Glomerular visceral epithelial cell (primary cell): ENCODE measurements around the gene ARL10.

Source experiments
- DNase-seq: peaks from one replicate; pipeline ENCODE4 v3.0.0-alpha.2; 2016; ENCODE audit errors: extremely low spot score

The ARL10 gene

DNA sequence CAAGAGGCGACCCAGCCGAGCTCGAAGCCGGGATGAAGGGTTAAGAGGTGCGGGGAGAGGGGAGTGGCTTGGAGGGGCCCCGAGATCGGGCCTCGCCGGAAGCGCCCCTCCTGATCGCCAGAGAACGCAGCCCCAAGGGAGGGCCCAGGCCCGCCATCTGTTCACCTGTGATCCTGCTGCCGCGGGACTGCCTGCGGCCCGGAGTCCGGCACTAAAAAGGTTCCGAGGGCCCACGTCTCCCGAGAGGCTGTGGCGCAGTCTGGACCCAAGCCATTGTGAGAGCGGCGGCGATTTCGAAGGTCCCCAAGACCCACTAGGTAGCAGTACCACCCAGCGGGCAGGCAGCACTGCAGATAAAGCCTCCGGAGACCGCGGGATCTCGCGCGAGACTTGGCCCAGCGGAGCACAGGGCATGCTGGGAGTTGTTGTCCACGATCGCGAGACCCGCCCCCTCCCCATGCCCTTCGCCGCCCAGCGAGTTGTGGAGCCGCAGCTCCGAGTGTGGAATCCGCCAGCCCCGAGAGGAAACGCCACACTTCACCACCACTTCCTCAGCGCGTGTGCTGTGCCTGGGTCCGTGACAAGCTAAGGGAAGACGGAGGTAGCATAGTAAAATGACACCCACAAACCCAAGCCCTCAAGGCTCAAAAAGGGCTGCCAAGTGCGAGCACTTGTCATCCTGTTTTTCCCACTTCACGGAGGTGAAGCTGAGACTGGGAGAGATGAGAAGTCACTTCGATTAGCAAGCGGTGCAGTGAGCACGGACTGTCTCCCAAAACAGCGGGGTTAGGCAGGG is 3.7 kb upstream of the ARL10 start, which contains the start of gene KIAA1191:
Gene KIAA1191 (minus strand): TSS at position 328 of the 796 bp plus-strand sequence. CDS start 2,256 bp downstream, outside the sequence.
- peak; percentile 92 for DNase-seq

DNA sequence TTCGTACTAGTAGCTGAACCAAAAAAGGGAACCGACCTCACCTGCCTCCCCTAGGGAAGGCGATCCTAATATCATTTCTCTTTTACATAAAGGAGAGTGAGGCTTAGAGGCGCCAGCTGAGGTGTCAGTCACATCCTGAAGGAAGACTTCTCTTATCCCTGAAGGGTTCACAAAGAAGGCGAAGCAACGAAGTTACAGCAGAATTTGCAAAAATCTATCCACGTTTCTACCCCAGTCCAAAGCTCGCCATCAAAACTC is 3.1 kb upstream of the ARL10 start:
- DNase-seq = no peak

DNA sequence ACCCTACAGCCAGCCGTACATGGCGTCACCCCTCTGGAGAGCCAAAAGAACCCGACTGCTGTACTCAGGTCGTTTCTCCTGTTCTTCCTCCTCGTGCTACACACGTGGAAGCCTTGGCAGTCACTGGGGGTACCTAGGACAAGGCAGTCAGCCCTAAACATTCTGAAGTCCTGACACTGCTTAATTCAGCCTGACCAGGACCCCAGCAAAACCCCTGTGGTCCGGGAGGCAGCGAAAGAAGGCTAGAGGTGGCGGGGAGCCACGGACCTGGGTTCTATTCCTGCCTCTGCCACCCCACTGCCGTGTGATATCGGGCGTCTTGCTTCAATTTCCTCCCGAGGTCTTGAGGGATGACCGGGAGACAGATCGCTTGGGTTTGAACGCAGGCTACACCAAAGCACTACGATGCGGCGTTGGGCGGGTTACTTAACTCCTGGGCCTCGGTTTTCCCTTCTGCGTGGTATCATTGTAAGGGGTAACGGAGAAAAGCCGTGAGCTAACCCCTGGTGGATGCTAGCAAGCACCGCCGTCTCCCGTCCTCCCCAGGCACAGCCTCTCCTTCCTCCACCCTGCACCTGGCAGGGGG is 429 bp upstream of the ARL10 start:
- DNase-seq = no peak

DNA sequence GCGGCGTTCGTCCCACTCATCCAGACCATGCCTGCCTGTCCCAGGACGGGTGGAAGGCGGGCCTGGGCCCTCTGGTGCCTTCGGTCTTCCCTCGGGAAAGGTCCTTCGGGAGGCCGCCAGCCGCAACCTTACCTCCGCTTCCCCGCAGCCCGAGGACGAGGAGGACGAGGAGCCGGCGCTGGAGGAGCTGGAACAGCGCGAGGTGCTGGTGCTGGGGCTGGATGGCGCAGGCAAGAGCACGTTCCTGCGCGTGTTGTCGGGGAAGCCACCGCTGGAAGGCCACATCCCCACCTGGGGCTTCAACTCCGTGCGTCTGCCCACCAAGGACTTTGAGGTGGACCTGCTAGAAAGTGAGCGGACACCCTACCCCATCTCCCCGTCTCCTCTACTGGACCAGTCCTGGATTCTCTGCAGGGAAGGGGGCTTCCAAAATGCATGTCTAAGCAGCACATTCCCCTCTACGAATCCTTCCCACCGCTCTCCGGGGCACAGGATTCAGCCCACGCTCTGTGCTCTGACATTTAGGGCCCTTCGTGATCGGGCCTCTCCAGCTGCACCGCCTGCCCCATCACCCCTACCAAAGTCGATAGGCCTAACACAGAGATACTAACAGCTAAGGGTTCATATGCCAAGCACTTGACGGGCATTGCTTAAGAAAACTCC is 1.1 kb downstream of the ARL10 start:
- DNase-seq = no peak

DNA sequence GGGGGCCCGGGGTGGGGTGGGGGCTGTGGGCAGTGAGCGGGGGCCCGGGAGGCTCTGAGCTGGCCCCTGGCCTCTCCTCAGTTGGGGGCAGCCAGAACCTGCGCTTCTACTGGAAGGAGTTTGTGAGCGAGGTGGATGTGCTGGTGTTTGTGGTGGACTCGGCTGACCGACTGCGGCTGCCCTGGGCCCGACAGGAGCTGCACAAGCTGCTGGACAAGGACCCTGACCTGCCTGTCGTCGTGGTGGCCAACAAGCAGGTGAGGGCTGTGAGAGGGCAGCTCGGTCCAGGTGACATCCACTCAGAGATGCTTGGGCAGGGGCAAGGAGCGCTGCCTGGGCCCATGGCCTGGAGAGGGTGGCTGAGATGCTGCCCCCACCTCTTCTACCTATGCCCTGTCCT is 3.4 kb downstream of the ARL10 start:
- no peak for DNase-seq

DNA sequence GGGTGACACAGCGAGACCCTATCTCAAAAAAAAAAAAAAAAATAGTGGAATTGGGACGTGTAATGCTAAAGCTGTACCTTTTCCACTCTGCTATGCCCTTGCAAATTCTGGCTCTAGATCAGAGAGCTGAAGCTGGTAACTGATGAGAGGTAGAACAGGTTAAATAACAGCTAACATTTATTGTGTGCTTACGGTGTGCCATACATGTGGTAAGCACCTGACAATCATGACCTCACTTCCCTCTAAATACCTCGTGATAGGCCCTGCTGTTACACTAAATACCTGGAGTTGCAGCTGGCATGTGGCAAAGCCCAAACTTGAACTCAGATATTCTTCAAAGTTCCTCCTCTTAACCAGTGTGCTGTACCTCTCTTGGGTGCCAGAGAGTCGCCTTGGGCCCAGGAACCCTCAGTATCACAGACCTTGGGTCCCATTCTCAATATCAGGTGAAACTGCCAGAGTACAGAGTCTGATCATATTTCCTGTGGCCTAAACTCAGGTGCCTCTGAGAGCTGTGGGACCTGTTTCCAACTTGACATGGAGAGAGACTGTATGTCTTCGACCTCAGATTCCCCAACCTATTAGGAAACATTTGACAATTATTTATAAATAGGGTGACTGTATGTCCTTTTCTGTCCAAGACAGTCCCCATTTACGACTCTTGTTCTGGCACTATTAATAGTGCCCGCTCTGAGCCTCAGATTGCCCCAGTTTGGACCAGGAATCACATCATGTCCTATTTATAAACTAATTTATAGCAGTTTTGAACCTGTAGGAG is 4.8 kb downstream of the ARL10 start:
- DNase-seq = no peak

DNA sequence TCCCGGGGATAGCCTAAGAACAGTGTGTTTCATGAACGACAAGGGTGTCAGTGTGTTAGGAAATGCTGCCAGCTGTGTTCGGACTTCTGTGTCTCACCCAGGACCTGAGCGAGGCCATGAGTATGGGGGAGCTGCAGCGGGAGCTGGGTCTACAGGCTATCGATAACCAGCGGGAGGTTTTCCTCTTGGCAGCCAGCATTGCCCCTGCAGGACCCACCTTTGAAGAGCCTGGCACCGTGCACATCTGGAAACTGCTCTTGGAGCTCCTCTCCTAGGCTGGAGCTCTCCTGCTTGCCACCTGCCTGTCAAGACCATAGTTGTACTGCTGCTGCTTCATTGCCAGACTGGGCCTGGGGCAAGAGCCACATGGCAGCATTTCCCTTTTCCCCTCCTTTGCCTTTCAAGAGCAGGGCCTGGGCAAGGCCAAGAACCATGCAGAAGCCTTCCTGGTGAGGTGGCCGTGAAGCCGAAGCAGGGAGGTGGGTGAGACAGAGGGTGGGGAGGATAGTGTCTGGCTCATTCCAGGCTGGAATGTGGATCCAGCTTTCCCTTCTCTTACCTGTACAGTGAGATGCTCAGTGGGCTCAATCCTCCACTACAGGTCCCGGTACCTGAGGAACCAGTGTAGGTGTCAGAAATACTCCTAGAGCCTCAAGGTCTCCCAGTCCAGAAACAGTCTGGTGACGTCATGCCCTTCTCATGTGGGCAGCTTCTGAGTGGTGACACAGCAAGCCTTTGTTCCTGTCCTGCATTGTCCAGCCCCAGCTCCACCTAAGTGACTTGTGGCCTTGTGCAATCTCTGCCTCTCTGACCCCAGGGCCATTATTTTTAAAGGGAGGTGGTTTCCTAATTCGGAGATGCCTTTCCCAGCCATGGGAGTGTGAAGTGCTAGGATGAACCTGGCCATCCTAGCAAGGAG is 6.6 kb downstream of the ARL10 start:
- DNase-seq = no peak

DNA sequence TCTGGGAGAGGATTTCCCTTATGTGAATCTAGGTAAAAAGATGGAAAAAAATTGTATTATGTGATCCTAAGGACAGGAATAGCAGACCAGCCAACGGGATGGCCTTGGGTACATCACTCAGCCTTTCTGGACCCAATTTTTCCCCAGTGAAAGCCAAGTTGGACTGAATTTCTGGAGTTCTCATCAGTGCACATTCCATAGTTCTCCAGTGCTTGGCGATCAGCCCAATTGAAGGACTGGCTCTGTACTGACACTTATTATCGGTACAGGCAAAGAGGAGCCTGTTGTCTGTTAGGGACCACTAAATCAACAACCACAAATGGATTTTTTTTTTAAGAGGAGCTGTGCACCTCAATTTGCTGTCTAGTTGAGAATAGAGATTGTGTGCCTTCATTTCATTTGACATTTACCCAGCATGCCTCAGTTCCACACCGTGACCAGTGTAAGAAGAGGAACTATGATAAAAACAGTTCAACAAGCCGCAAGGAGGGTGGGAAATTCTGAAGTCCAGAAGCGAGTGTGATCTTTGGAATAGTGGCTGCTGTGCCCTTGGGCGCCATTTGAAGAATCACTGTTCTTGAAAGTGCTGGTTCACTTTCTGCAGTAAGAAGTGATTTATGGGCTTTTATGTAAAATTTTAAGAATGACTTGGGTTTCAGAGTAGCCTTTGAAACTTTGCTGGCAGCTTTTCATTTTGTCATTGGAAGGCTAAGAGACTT is 8.0 kb downstream of the ARL10 start:
- DNase-seq = no peak

DNA sequence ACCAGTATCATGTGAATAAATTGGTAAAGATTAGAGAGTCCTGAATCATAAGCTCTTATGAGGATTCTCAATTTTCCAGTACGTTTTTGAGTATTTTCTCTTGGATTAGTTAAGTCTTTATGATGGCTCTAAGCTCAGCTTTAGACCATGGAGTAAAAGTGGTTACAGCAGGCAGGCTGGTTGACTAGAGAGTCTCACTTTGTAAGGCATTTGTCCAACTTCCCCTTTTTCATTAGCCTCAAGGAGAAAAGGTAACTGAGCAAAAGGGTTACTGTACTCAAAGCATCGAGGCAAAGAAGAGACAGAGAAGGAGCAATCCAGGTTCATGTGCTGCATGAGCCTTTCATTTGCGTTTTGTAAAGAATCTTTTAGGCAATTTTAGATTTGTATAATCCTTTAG is 14.6 kb downstream of the ARL10 start:
- no peak for DNase-seq

DNA sequence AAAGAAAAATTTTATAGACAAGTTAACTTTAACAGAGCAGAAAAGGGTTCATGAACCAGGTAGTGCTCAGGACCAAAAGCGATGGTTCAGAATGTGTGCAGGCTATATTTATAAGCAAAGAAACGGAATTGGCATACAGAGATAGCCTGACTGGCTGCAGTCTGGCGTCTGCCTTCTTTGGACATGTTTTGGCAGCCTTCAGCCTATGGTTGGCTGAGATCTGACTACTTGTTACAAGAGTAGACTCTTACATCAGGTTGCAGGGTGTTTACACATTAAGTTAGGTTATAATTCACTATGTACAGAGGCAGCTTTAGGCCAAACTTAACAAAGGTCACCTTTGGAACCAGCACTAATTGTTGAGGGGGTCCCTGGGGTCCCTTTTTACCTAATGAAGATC is 16.1 kb downstream of the ARL10 start:
- no peak for DNase-seq

DNA sequence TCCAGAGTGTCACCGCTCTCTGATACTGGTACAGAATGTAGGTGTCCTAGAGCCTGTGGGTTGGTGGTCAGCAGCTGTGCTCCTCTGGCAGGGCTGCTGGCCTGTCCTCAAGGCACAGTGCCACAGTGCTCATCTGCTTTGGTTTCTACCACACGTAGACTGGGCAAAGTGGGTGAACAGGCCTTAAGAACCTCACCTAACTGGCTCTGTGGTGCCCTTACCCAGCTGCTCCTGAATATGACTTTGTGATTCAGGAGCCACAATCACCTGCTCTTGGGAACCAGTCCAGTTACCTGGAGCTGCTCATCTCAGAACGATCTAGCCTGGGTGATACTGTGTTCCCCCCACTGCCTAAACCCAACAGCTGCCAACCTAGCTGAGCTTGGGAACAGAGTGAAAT is 16.7 kb downstream of the ARL10 start:
- no peak for DNase-seq

DNA sequence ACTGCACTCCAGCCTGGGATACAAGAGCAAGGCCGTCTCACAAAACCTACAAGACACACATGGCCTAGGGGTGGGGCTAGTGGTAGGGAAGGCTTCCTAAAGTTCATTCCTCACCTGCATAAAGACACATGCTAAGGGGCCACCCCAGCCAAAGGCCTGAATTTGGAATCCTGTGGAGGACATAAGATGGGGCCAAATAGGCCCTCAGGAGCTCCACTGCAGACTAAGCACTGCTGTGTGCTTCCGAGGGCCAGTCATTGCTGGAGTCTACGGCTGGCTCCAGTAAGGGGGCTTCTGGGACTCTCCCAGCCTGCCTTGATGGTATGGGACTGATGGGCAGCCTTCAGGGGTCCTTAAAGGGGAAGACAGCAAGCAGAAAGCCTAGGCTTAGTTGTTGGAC is 17.4 kb downstream of the ARL10 start:
- no peak for DNase-seq

DNA sequence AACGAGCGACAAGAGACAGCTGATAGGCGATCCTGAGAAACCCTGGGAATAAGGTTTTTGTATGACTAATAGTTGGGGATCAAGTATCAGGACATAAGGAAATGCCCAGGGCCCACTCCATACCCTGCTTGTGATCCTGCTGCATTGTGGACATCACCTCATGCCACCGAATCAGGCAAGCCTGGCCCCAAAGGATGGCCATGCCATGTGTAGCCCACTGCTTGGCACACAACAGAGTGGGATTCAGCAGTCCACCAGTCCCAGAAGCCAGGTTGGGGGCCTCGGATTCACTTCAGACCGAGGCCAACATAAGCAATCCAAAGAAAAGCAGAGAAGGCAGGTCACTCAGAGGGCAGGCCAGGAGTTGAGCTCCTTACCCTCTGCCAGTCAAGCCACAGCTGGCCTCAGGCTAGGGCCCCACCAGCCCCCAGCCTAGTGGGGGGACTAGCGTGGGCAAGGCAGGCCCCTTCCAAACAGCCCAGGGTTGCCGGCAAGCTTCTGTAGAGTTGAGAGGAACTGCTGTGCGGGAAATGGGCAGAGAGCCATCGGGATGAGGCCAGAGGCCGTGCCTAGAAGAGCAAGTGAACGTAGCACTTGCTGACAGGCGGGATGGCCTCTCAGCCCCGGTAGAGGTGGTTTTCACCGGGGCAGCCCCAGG is 18.1 kb downstream of the ARL10 start:
- DNase-seq = no peak

DNA sequence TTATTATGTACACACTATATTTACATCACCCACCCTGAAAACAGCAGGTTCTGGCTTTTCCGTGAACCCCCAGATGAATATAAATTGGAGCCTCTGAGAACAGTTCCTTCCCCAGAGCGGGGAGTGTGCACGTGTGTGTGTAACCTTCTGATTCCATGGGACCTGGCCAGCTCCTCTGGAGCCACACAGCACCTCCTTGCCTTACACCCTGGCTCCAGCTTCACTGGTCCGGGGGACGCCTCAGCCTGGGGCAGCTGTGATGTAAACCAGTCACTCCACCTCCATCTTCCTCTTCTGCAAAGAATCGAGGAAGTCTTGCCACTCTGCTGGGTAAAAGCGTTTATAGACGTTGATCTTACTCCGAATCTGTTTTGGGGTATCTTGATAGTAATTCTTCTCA is 18.7 kb downstream of the ARL10 start:
- DNase-seq = no peak

DNA sequence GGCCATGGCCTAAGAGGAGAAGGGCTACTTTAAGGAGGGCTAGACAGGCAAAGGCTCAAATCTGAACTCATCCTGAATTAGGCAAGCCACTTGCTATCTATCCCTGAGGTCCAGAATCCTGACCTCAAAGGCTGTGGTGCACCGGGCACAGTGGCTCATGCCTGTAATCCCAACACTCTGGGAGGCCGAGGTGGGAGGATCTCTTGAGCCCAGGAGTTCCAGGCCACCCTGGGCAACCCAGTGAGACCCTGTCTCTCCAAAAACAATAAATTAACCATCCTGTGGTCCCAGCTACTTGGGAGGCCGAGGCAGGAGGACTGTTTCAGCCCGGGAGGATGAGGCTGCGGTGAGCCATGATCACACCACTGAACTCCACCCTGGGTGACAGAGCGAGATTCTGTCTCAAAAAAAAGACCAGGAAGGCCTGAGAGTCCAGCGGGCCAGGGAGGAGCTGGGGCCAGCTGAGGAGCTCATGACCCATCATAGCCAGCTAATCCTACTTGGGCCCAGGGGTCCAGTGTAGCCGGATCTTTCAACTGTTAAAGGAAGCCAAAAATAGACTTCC is 19.2 kb downstream of the ARL10 start:
- no peak for DNase-seq

DNA sequence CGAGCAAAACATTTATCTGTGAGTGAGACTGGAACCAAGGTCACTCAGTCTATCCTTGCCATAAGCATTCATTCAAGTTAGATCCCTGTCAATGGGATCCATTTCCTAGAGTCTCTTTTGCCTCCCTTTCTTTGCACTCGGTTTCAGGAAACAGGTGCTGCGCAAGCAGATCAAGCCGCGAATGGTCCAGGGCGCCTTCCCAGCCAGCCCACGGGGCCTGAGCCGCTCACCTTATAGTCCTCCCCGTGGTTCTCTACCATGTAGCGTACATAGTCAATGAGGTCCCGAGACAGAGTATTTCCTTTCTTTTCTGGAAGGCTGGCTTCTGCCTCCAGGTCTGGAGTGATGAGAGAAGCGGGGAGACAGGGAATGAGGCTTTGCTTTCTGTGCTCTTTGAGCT is 19.7 kb downstream of the ARL10 start:
- no peak for DNase-seq

DNA sequence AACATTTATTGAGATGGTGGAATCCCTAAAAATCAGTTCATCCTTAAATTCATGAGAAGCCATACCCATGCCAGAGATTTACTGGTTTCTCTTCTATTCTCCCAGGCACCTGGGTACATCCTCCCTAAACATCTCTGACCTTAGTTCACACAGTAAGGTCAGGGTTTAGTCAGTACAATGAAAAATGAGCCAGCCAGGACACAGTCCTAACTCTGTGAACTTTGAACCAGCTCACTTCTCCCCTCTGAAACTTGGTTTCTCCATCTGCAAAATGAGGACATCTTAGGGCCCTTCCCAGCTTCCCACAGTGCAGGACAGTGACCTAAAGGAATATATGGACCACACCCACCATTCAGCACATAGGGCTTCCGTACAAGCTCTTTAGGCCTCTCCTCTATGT is 21.2 kb downstream of the ARL10 start:
- no peak for DNase-seq

DNA sequence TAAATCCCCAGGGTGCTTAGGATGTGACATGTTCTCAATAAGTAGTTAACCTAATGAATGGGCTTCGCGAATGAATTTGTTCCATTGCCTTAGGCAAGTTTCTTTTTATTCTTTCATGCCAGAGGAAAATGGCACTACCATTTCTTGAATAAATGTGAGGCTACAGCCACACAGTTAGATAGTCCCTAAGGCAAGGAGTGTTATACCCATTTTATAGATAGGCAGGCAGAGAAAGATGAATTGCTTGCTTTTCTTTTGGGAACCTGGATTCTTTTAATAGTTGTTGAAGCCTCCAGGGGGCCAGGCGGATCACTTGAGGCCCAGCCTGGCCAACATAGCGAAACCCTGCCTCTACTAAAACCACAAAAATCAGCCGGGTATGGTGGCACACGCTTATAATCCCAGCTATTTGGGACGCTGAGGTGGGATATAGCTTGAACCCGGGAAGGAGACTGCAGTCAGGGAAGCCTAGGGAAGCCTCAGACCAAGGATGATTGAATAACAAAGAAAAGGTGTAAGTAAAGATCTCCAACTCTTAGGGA is 22.2 kb downstream of the ARL10 start:
- no peak for DNase-seq

DNA sequence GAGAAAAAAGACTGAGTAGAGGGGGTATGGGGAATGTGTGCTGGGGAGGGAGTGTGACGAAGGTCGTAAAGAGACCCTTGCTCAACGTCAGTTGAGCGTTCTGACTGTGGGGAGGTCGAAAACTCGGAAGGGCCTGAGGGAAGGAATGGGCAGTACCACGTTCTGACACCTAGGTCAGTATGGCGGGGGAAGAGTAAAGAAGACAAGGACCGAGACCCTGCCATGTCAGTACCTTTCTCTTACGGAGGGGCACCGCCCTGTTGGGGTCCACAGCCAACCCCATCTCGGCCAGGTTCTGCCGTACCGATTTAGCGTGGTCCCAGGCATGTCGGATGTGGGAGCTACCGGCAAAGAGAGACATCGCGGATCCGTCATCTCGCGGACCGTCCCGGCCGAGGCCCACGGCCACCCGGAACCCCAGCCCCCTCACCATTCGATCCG is 22.7 kb downstream of the ARL10 start:
- DNase-seq = peak; percentile 37
